SK-N-DZ (cell line): ENCODE data around the gene ADAM10.
"Not testable (repeated sequence)": the region's sequence is repeated elsewhere in the genome, so short reads cannot be mapped to it uniquely, and the experiment has no call there.

ENCODE experiments used
- DNase-seq: peaks from one replicate; pipeline ENCODE4 v3.0.0-alpha.2; 2015; ENCODE audit warnings: low spot score

ADAM10 gene

GRCh38 chr15:58608711-58609110, 140.8 kb downstream of the ADAM10 start:
- DNase-seq = no peak

- no peak for DNase-seq
Observed at GRCh38 chr15:58608129-58608590, 141.3 kb downstream of the ADAM10 start.

GRCh38 chr15:58606577-58607080, 142.9 kb downstream of the ADAM10 start:
- DNase-seq = no peak

GRCh38 chr15:58605931-58606530, 143.5 kb downstream of the ADAM10 start:
- no peak for DNase-seq

GRCh38 chr15:58604455-58604923, 145.0 kb downstream of the ADAM10 start:
- no peak for DNase-seq

GRCh38 chr15:58603927-58604326, 145.6 kb downstream of the ADAM10 start:
- DNase-seq = not testable (repeated sequence)

GRCh38 chr15:58602823-58603222, 146.7 kb downstream of the ADAM10 start:
- DNase-seq = no peak

- DNase-seq = no peak
Observed at GRCh38 chr15:58598829-58599210, 150.7 kb downstream of the ADAM10 start.

GRCh38 chr15:58597943-58598828, 151.3 kb downstream of the ADAM10 start:
- DNase-seq = no peak

GRCh38 chr15:58595516-58596263, 153.8 kb downstream of the ADAM10 start:
- no peak for DNase-seq

GRCh38 chr15:58594898-58595297, 154.6 kb downstream of the ADAM10 start:
- DNase-seq = no peak

- DNase-seq = no peak
Observed at GRCh38 chr15:58593870-58594269, 155.6 kb downstream of the ADAM10 start.

- DNase-seq = no peak
Observed at GRCh38 chr15:58590926-58591325, 158.6 kb downstream of the ADAM10 start.

- DNase-seq = no peak
Observed at GRCh38 chr15:58590236-58590635, 159.3 kb downstream of the ADAM10 start.

- DNase-seq = no peak
Observed at GRCh38 chr15:58589047-58589446, 160.5 kb downstream of the ADAM10 start.

- no peak for DNase-seq
Observed at GRCh38 chr15:58588096-58588495, 161.4 kb downstream of the ADAM10 start.

- DNase-seq = no peak
Observed at GRCh38 chr15:58587486-58587885, 162.0 kb downstream of the ADAM10 start.

- DNase-seq = no peak
Observed at GRCh38 chr15:58585693-58586443, 163.6 kb downstream of the ADAM10 start.

GRCh38 chr15:58584789-58585461, 164.6 kb downstream of the ADAM10 start:
- no peak for DNase-seq

GRCh38 chr15:58583171-58583908, 166.2 kb downstream of the ADAM10 start:
- DNase-seq = no peak
